Left ventricle myocardium superior (tissue), 1 donor: ENCODE results near the gene CPNE2. TPM values are rescaled to one million over a fixed set of nuclear protein-coding genes. Genes with fewer than 3 reads are reported as not detected.
"Not testable (repeated sequence)": the region's sequence is repeated elsewhere in the genome, so short reads cannot be mapped to it uniquely, and the experiment has no call there.

Source experiments
- ATAC-seq: fragments of 200-7000 bp; cut with Tn5 transposase; one replicate; pipeline ENCODE4 v1.9.1; 2020; ENCODE audit warnings: mild to moderate bottlenecking, moderate library complexity
- DNase-seq: peaks from one replicate; pipeline ENCODE4 v3.0.0-alpha.2; 2020
- intact Hi-C: fragments of 100-400 bp; cut with micrococcal nuclease; formaldehyde crosslinking; loops from one replicate; pipeline ENCODE4 v1.11.0; 2022
- total RNA-seq: library from RNA; stranded (reverse); fragmentation: NEBNext Ultra II Directional; extraction: Animal tissue kit (Norgen Biotek cat#: 25700); gene quantifications from one replicate; pipeline ENCODE4 v1.2.1, GENCODE V29; 2021
- donor health status: DM: no; HTN: yes; CAD: no; lungs with severe emphysema.

CPNE2 gene
- total RNA-seq, 1 donor from 2014 or later = 11.2 TPM

GRCh38 chr16:57066625-57067024 is 25.8 kb upstream of the CPNE2 start:
- DNase-seq = no peak
- ATAC-seq = no peak
- intact Hi-C loops = no loop called here

GRCh38 chr16:57067347-57067746 is 25.0 kb upstream of the CPNE2 start:
- no peak for ATAC-seq
- DNase-seq = no peak
- intact Hi-C loops = no loop called here

- no peak for ATAC-seq
- intact Hi-C loops = no loop called here
Observed at GRCh38 chr16:57069053-57069452, 23.3 kb upstream of the CPNE2 start.

GRCh38 chr16:57069635-57070370 is 22.6 kb upstream of the CPNE2 start:
- ATAC-seq = no peak

More at GRCh38 chr16:57069053-57069452, 23.3 kb upstream of the CPNE2 start:
- no peak for DNase-seq

GRCh38 chr16:57070424-57070823 is 22.0 kb upstream of the CPNE2 start:
- DNase-seq (no peak), ATAC-seq (no peak)
- intact Hi-C loops = no loop called here

More at GRCh38 chr16:57069635-57070370, 22.6 kb upstream of the CPNE2 start:
- intact Hi-C loops = no loop called here
- no peak for DNase-seq

- DNase-seq, intact Hi-C loops, ATAC-seq: not testable (repeated sequence)
Observed at GRCh38 chr16:57071081-57071732, 21.2 kb upstream of the CPNE2 start.

- ATAC-seq = no peak
- DNase-seq = no peak
- intact Hi-C loops = no loop called here
Observed at GRCh38 chr16:57071831-57072582, 20.4 kb upstream of the CPNE2 start.

- ATAC-seq (no peak), DNase-seq (no peak)
- intact Hi-C loops = no loop called here
Observed at GRCh38 chr16:57072616-57073275, 19.6 kb upstream of the CPNE2 start.

GRCh38 chr16:57077714-57078113 is 14.7 kb upstream of the CPNE2 start:
- intact Hi-C loops = no loop called here
- no peak for ATAC-seq

GRCh38 chr16:57081744-57082143 is 10.6 kb upstream of the CPNE2 start:
- DNase-seq (no peak), ATAC-seq (no peak)
- intact Hi-C loops = loop anchor here (5.0 kb wide), 1 partner anchor 86 kb away; no protein-coding TSS in a partner anchor

More at GRCh38 chr16:57077714-57078113, 14.7 kb upstream of the CPNE2 start:
- DNase-seq = no peak

- no peak for ATAC-seq
- DNase-seq = no peak
- intact Hi-C loops = loop anchor here (5.0 kb wide), 1 partner anchor 85 kb away; no protein-coding TSS in a partner anchor
Observed at GRCh38 chr16:57082664-57083063, 9.7 kb upstream of the CPNE2 start.

- DNase-seq (no peak), ATAC-seq (no peak)
- intact Hi-C loops = loop anchor here (5.0 kb wide), 1 partner anchor 84 kb away; no protein-coding TSS in a partner anchor
Observed at GRCh38 chr16:57083485-57084126, 8.8 kb upstream of the CPNE2 start.

- intact Hi-C loops = loop anchor here (5.0 kb wide), 1 partner anchor 83 kb away; no protein-coding TSS in a partner anchor
- peak; percentile 73 for DNase-seq
- peak; percentile 81 for ATAC-seq
Observed at GRCh38 chr16:57084257-57084770, 8.1 kb upstream of the CPNE2 start.

- DNase-seq (no peak), ATAC-seq (no peak)
- intact Hi-C loops = loop anchor here (5.0 kb wide), 1 partner anchor 82 kb away; no protein-coding TSS in a partner anchor
Observed at GRCh38 chr16:57084996-57085395, 7.4 kb upstream of the CPNE2 start.

- intact Hi-C loops = no loop called here
- DNase-seq (no peak), ATAC-seq (no peak)
Observed at GRCh38 chr16:57087003-57087402, 5.4 kb upstream of the CPNE2 start.

GRCh38 chr16:57089406-57089805 is 3.0 kb upstream of the CPNE2 start:
- intact Hi-C loops = no loop called here
- no peak for DNase-seq
- ATAC-seq = no peak

- peak; percentile 63 for DNase-seq
- peak; percentile 25 for ATAC-seq
- intact Hi-C loops = no loop called here
Observed at GRCh38 chr16:57091200-57091974, 996 bp upstream of the CPNE2 start.
